Measurements from ENCODE around the gene GRIA4. TPM values are rescaled to one million over a fixed set of nuclear protein-coding genes. Genes with fewer than 3 reads are reported as not detected.

GRIA4 gene
- total and polyA plus RNA-seq, 4 donors: not detected

GRCh38 chr11:105767931-105768330 lies 158.1 kb downstream of the GRIA4 start:
- no peaks in the 10 kb centered on the region for H3K27me3 ChIP-seq (ENCODE audit: control insufficient read depth in 4 of 4, insufficient read depth in 4 of 4, low read length in 3 of 4)
- H3K9me3 ChIP-seq (ENCODE audit: control insufficient read depth in 4 of 4, low read length in 3 of 4): no peaks in the 10 kb centered on the region
- TF ChIP-seq REST (IDR thresholded peaks at IDR 0.05): no peak
- no peak for TF ChIP-seq FOXA1 (IDR thresholded peaks at IDR 0.05)
- no peak for TF ChIP-seq RXRA (IDR thresholded peaks at IDR 0.05)
- no peak for TF ChIP-seq ZBTB33 (IDR thresholded peaks at IDR 0.05)
- TF ChIP-seq JUND (IDR thresholded peaks at IDR 0.05): no peak
- TF ChIP-seq ATF3 (IDR thresholded peaks at IDR 0.05): no peak
- TF ChIP-seq GABPA (IDR thresholded peaks at IDR 0.05 in 1 of 2, conservative IDR thresholded peaks at IDR 0.05 in 1 of 2): no peak
- no peak for TF ChIP-seq YY1 (IDR thresholded peaks at IDR 0.05)
- TF ChIP-seq EGR1 (IDR thresholded peaks at IDR 0.05; ENCODE audit: low read depth in 2 of 2): no peak
- no peaks in the 10 kb centered on the region for H3K36me3 ChIP-seq (ENCODE audit: control insufficient read depth in 4 of 4, insufficient read depth in 3 of 4, low read depth in 1 of 4, low read length in 3 of 4)
- no peaks in the 10 kb centered on the region for H3K4me1 ChIP-seq (ENCODE audit: control insufficient read depth in 4 of 4, insufficient read depth in 4 of 4, low read length in 3 of 4)
- DNase-seq (ENCODE audit: low spot score): no peak
- H3K27ac ChIP-seq (ENCODE audit: low read depth in 1 of 2, low read length in 2 of 2): no peak overlapping the region
- H3K9ac ChIP-seq (ENCODE audit: low read depth in 1 of 2, low read length in 2 of 2): no peak overlapping the region
- no peak overlapping the region for H3K4me3 ChIP-seq (ENCODE audit: low read depth in 1 of 3, low read length in 3 of 3)

- Histone ChIP-seq H3K4me3 (ENCODE audit: low read depth in 1 of 3, low read length in 3 of 3) (no peak overlapping the region), H3K9me3 (ENCODE audit: control insufficient read depth in 4 of 4, low read length in 3 of 4) (no peaks in the 10 kb centered on the region), H3K27me3 (ENCODE audit: control insufficient read depth in 4 of 4, insufficient read depth in 4 of 4, low read length in 3 of 4) (no peaks in the 10 kb centered on the region), H3K27ac (ENCODE audit: low read depth in 1 of 2, low read length in 2 of 2) (no peak overlapping the region), H3K4me1 (ENCODE audit: control insufficient read depth in 4 of 4, insufficient read depth in 4 of 4, low read length in 3 of 4) (no peaks in the 10 kb centered on the region), H3K36me3 (ENCODE audit: control insufficient read depth in 4 of 4, insufficient read depth in 3 of 4, low read depth in 1 of 4, low read length in 3 of 4) (no peaks in the 10 kb centered on the region), H3K9ac (ENCODE audit: low read depth in 1 of 2, low read length in 2 of 2) (no peak overlapping the region)
- WGBS: 85% methylated on average over 2 of the region's 2 CpGs
- TF ChIP-seq JUND (IDR thresholded peaks at IDR 0.05) (no peak), FOXA2 (IDR thresholded peaks at IDR 0.05) (no peak), NR2F2 (IDR thresholded peaks at IDR 0.05) (no peak), RXRA (IDR thresholded peaks at IDR 0.05) (no peak), TAF1 (conservative IDR thresholded peaks at IDR 0.05) (no peak), REST (IDR thresholded peaks at IDR 0.05) (no peak), ATF3 (IDR thresholded peaks at IDR 0.05) (no peak), HNF4A (conservative IDR thresholded peaks at IDR 0.05) (no peak), CTCF (IDR thresholded peaks at IDR 0.05; ENCODE audit: low read depth, low read length, missing input control) (no peak), EGR1 (IDR thresholded peaks at IDR 0.05; ENCODE audit: low read depth in 2 of 2) (no peak), ZBTB33 (IDR thresholded peaks at IDR 0.05) (no peak), GABPA (IDR thresholded peaks at IDR 0.05 in 1 of 2, conservative IDR thresholded peaks at IDR 0.05 in 1 of 2) (no peak), FOXA1 (IDR thresholded peaks at IDR 0.05) (no peak), MAX (IDR thresholded peaks at IDR 0.05) (no peak), RAD21 (IDR thresholded peaks at IDR 0.05) (no peak), HNF4G (IDR thresholded peaks at IDR 0.05) (no peak)
- no peak for DNase-seq (ENCODE audit: low spot score)
These were observed 159.8 kb downstream of the GRIA4 start for GRCh38 chr11:105769627-105770026.

Measured in liver (tissue), 9 donors.